Measurements from ENCODE around the gene DNMT3B.
"Not testable (repeated sequence)": the region's sequence is repeated elsewhere in the genome, so short reads cannot be mapped to it uniquely, and the experiment has no call there.

The DNMT3B gene

GRCh38 chr20:32763202-32764004 lies 1.2 kb downstream of the DNMT3B start:
- DNase-seq = no peak

GRCh38 chr20:32764005-32764960 lies 2.1 kb downstream of the DNMT3B start:
- peak; percentile 59 for DNase-seq

GRCh38 chr20:32765230-32765875 lies 3.2 kb downstream of the DNMT3B start:
- not testable (repeated sequence) for DNase-seq

GRCh38 chr20:32767418-32768198 lies 5.4 kb downstream of the DNMT3B start:
- no peak for DNase-seq

DNA sequence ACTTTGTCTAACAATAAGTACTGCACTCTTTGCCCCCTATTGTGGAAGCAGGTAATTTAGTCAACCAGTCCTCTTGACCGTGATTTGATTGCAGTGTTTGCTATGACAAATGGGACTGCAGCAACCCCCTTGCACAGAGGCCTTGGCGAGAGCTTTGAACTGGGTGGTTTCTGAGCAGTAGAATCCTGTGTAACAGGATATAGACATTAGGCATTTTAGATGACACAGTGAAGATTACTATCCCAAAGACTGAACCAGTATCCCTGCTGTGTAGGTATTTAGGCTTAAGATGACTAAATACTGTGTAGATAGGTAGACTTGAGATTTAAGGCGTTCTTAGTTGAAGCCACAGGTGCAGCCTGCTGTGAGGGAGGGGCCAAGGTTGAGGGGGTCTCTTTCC lies 9.9 kb downstream of the DNMT3B start:
- no peak for DNase-seq

DNA sequence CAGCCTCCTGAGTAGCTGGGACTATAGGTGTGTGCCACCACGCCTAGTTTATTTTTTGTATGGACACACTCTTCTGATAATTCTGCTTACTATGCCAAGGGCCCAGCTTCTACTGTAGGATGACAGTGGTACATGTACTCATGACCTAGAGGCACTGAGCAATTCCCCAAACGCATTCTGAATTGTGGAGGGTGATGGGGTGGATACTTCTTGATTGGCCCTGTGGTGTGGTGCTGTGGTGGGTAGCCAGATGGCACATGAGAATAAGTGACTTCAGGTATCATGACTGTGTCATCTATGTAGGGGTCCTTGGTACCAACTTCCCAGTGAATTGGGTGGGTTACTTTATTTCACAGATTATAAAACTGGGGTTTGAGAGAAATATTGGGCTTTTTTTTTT lies 11.0 kb downstream of the DNMT3B start:
- DNase-seq = no peak

GRCh38 chr20:32773855-32774254 lies 11.7 kb downstream of the DNMT3B start:
- no peak for DNase-seq

- no peak for DNase-seq
These were observed 13.3 kb downstream of the DNMT3B start for GRCh38 chr20:32775336-32775991.

DNA sequence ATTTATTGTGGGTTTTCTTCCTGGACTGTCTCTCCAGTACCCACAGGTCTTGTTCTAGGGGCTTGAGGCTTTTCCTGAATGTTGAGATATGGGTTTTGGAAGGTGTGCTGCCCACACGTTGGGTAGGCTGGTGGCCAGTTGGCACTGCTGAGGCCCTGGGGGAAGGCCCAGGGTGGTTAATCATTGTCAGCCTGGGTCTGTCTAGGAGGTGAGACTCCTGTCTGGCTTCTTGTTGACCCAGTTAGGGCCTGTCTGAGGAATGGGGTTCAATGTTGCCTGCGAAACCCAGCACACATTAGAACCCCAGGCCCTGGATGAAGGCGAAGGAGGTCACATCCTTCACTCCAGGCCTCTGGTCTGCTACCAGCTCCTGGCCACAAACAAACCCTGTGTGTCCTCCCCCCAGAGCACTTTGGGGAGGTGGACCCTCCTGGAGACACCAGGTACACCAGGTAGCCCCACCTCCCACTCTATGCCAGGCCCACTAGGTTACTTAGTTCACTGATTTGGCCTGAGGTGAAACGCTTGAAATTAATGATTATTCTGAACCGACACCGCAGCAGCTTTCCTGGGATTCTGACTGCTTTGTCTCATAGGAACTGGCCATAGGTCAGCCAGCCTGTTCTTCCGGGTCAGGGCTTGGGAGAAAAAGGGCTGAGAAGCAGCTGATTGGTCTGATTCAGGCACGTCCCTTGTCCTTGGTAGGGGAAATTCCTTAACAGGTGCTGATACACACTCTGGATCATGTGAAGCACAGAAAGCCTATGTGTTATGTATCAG lies 15.2 kb downstream of the DNMT3B start:
- DNase-seq = no peak

- DNase-seq = no peak
These were observed 17.5 kb downstream of the DNMT3B start for GRCh38 chr20:32779500-32780211.

DNA sequence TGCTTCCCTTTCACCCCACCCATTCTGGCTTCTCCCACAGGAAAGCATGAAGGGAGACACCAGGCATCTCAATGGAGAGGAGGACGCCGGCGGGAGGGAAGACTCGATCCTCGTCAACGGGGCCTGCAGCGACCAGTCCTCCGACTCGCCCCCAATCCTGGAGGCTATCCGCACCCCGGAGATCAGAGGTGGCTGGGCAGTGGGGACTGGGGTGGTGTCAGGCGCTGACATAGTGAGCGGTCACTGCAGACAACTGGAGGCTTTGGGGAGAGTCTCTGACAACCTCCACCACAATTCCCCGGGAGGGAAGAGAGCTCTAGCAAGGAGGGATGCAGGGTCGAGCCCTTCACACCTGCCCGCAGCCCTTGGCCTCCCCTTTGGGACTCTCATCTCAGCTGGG lies 18.1 kb downstream of the DNMT3B start:
- DNase-seq = no peak

GRCh38 chr20:32780749-32781655 lies 18.8 kb downstream of the DNMT3B start:
- no peak for DNase-seq

- no peak for DNase-seq
These were observed 22.3 kb downstream of the DNMT3B start for GRCh38 chr20:32784369-32785080.

DNA sequence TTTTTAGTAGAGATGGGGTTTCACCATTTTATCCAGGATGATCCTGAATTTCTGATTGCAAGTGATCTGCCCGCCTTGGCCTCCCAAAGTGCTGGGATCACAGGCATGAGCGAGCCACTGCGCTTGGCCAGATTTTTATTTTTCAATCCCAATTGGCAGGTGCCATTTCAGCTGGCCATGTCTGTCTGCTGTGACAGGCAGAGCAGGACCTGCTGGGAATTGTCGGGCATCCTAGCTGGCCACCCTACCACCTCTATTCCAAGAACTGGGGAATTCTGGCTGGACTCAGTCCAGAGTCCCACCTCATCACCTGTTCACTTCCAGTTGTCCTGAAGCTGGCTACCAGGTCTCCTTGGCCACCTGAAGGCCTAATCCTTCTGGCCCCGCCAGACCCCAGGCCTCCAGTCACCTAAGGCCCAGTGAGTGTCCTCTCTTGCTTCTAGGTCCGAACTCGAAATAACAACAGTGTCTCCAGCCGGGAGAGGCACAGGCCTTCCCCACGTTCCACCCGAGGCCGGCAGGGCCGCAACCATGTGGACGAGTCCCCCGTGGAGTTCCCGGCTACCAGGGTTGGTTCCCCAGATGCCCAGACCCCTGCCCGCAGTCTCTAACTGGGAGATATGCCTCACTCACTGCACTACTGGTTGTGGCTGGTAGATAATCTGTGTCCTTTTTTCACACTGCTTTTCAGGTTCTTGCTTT lies 24.0 kb downstream of the DNMT3B start:
- no peak for DNase-seq

GRCh38 chr20:32787168-32787567 lies 25.0 kb downstream of the DNMT3B start:
- DNase-seq = no peak

GRCh38 chr20:32789896-32790750 lies 27.9 kb downstream of the DNMT3B start:
- DNase-seq = peak; percentile 50

DNA sequence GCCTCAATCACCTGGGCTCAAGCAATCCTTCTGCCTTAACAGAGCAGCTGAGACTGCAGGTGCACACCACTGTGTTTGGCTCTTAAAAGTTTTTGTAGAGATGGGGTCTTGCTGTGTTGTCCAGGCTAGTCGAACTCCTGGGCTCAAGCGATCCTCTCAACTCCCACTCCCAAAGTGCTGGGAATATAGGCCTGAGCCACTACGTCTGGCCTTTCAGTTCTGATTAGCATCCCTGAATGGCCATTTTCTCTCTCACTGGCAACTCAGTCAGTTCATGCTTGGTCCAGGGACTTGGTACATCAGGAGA lies 28.5 kb downstream of the DNMT3B start:
- DNase-seq = no peak

Data from GDM1 (cell line).